Fibroblast of mammary gland (primary cell): ENCODE results near the gene LYRM7.
"Not testable (repeated sequence)": the region's sequence is repeated elsewhere in the genome, so short reads cannot be mapped to it uniquely, and the experiment has no call there.

ENCODE experiments used
- DNase-seq: peaks from one replicate; pipeline ENCODE4 v3.0.0-alpha.2; 2010; ENCODE audit warnings: low read depth
- H3K4me3 ChIP-seq: 2 replicates; pipeline ENCODE4 v1.5.1; 2011; ENCODE audit warnings: low read depth, mild to moderate bottlenecking, low read length, moderate library complexity; ENCODE audit not compliant: control insufficient read depth
- CTCF ChIP-seq: conservative IDR thresholded peaks from 2 replicates; pipeline ENCODE4 v1.5.1; 2011; ENCODE audit warnings: low read depth, low read length, inconsistent platforms; ENCODE audit not compliant: control insufficient read depth, insufficient read depth

The LYRM7 gene

GRCh38 chr5:131250751-131251475, 80.2 kb downstream of the LYRM7 start:
- no peak overlapping the region for H3K4me3 ChIP-seq
- TF ChIP-seq CTCF, result no peak
- DNase-seq, result no peak

GRCh38 chr5:131252824-131253171, 82.1 kb downstream of the LYRM7 start:
- DNase-seq, result no peak

GRCh38 chr5:131254025-131254424, 83.3 kb downstream of the LYRM7 start:
- not testable (repeated sequence) for H3K4me3 ChIP-seq, DNase-seq

More at GRCh38 chr5:131252824-131253171, 82.1 kb downstream of the LYRM7 start:
- no peak overlapping the region for H3K4me3 ChIP-seq
- no peak for TF ChIP-seq CTCF

DNA sequence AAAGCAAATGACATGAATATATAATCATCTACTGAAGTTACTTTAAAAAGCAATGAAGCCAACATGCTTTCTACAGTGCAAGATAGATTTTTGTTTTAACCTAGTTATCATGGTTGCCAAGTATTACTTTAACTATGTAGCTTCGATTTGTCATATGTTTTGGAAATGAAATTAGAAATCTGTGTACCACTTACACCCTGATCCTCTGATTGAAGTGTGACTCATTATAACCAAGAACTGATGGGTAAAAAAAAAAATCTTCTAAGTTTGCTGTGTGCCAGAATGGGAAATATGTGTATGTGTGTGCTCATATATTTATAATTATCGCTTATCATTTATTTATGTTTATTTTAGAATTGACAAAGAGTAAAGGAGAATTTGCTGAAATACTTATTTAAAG, 84.0 kb downstream of the LYRM7 start:
- no peak overlapping the region for H3K4me3 ChIP-seq
- no peak for DNase-seq
- no peak for TF ChIP-seq CTCF
